B cell (primary cell): ENCODE data around the gene CYTL1. TPM values are rescaled to one million over a fixed set of nuclear protein-coding genes. Genes with fewer than 3 reads are reported as not detected.

Experiments
- ATAC-seq: fragments of 200-7000 bp; cut with Tn5 transposase; one replicate; pipeline ENCODE4 v1.10.0; 2021; ENCODE audit warnings: low read depth, mild to moderate bottlenecking, moderate number of reproducible peaks, moderate library complexity
- CTCF ChIA-PET: fragments of 350-600 bp; sonication (Branson Sonifier 250); formaldehyde crosslinking; loops from one replicate; lab custom pipeline; 2021; ENCODE audit warnings: antibody characterized with exemption, inconsistent platforms; lab: Charles Lee
- POLR2A ChIA-PET: fragments of 350-600 bp; sonication (Branson Sonifier 250); formaldehyde crosslinking; loops from one replicate; lab custom pipeline; 2021; ENCODE audit warnings: antibody characterized with exemption; lab: Charles Lee
- DNase-seq: peaks from one replicate; pipeline ENCODE4 v3.0.0; 2013
- H2AFZ ChIP-seq: 2 replicates; pipeline ENCODE4 v1.6.1; 2012; ENCODE audit warnings: mild to moderate bottlenecking, low read depth, low read length; ENCODE audit not compliant: insufficient read depth, poor library complexity, severe bottlenecking
- H3K27ac ChIP-seq, 2 donors: 1 replicate in 1 of 2; 2 replicates in 1 of 2; pipeline ENCODE4 v1.5.1; 2012 to 2013; ENCODE audit warnings: low read length in 2 of 2, mild to moderate bottlenecking in 2 of 2, moderate library complexity in 1 of 2
- H3K27me3 ChIP-seq, 4 experiments: fragments of 200-600 bp in 1 of 4; sonication (generic) in 1 of 4; replicated peaks in 1 of 4; 1 replicate in 2 of 4; 2 replicates in 2 of 4; pipeline versions ENCODE4 v1.6.1 to v1.7.0; 2013 to 2016; ENCODE audit warnings: low read length in 3 of 4, mild to moderate bottlenecking in 2 of 4, mixed read lengths in 1 of 4, moderate library complexity in 1 of 4; ENCODE audit not compliant: insufficient read depth in 4 of 4, control insufficient read depth in 3 of 4; ENCODE audit errors: control extremely low read depth in 1 of 4
- H3K36me3 ChIP-seq, 2 experiments: replicated peaks in 1 of 2; 1 replicate in 1 of 2; 2 replicates in 1 of 2; pipeline versions ENCODE4 v1.6.1 to v1.7.1; 2013; ENCODE audit warnings: low read length in 1 of 2; ENCODE audit not compliant: insufficient read depth in 2 of 2, control insufficient read depth in 1 of 2; ENCODE audit errors: control extremely low read depth in 1 of 2, extremely low read depth in 1 of 2
- H3K4me1 ChIP-seq, 2 donors: fragments of 200-600 bp in 1 of 2; sonication (generic) in 1 of 2; 1 replicate in 1 of 2; 2 replicates in 1 of 2; pipeline versions ENCODE4 v1.5.1 to v1.6.1; 2013 to 2017; ENCODE audit warnings: low read length in 2 of 2; ENCODE audit not compliant: control insufficient read depth in 2 of 2, insufficient read depth in 2 of 2
- H3K4me2 ChIP-seq: replicated peaks from 2 replicates; pipeline ENCODE3; 2012; ENCODE audit warnings: mild to moderate bottlenecking, low read depth, low read length; ENCODE audit not compliant: poor library complexity, severe bottlenecking
- H3K4me3 ChIP-seq, 5 experiments: fragments of 200-600 bp in 1 of 5; sonication (generic) in 1 of 5; 1 replicate in 3 of 5; 2 replicates in 2 of 5; pipeline versions ENCODE4 v1.5.1 to v1.7.0; 2011 to 2016; ENCODE audit warnings: low read length in 4 of 5, mild to moderate bottlenecking in 4 of 5, low read depth in 2 of 5, control low read depth in 1 of 5, moderate library complexity in 1 of 5; ENCODE audit not compliant: insufficient read depth in 1 of 5; ENCODE audit errors: control extremely low read depth in 1 of 5, extremely low read depth in 1 of 5
- H3K79me2 ChIP-seq: fragments of 200-600 bp; sonication (generic); one replicate; pipeline ENCODE4 v1.6.0; 2016; ENCODE audit warnings: low read length; ENCODE audit not compliant: control insufficient read depth, insufficient read depth
- H3K9ac ChIP-seq: fragments of 200-600 bp; sonication (generic); 2 replicates; pipeline ENCODE4 v1.6.1; 2017; ENCODE audit warnings: mild to moderate bottlenecking, low read length, moderate library complexity
- H3K9me3 ChIP-seq, 3 donors: one replicate each; pipeline versions ENCODE4 v1.6.1 to v1.7.1; 2013; ENCODE audit warnings: low read length in 2 of 3; ENCODE audit not compliant: control insufficient read depth in 2 of 3, insufficient read depth in 1 of 3; ENCODE audit errors: control extremely low read depth in 1 of 3
- H4K20me1 ChIP-seq: 2 replicates; pipeline ENCODE4 v1.6.0; 2012; ENCODE audit warnings: mild to moderate bottlenecking, low read length; ENCODE audit not compliant: insufficient read depth, control insufficient read depth, poor library complexity, severe bottlenecking
- H3K27ac Mint-ChIP-seq: one replicate; pipeline ENCODE4 v1.8.0; 2021; ENCODE audit warnings: mixed read lengths
- H3K27me3 Mint-ChIP-seq: one replicate; pipeline ENCODE4 v1.8.0; 2021; ENCODE audit warnings: mixed read lengths
- H3K4me1 Mint-ChIP-seq: one replicate; pipeline ENCODE4 v1.8.0; 2021; ENCODE audit warnings: mixed read lengths
- H3K4me3 Mint-ChIP-seq: one replicate; pipeline ENCODE4 v1.8.0; 2021; ENCODE audit warnings: mixed read lengths
- H3K9me3 Mint-ChIP-seq: one replicate; pipeline ENCODE4 v1.8.0; 2022; ENCODE audit warnings: mixed read lengths; ENCODE audit not compliant: insufficient read depth
- CTCF ChIP-seq: fragments of 200-600 bp; IDR thresholded peaks from one replicate; pipeline ENCODE4 v1.8.0; 2022; ENCODE audit warnings: antibody characterized with exemption, mild to moderate bottlenecking
- EZH2 ChIP-seq: IDR thresholded peaks from 2 replicates; pipeline ENCODE4 v1.6.1; 2012; ENCODE audit warnings: borderline replicate concordance, low read depth, mild to moderate bottlenecking, moderate library complexity, low read length; ENCODE audit not compliant: insufficient read depth, poor library complexity, severe bottlenecking
- WGBS: methylation state at CpG from one replicate; pipeline ENCODE4 v1.1.5; 2013; ENCODE audit warnings: missing lambda C conversion rate; ENCODE audit not compliant: insufficient coverage; 5-methylcytosine and 5-hydroxymethylcytosine counted together
- intact Hi-C: fragments of 100-400 bp; cut with micrococcal nuclease; formaldehyde crosslinking; loops from one replicate; pipeline ENCODE4 v1.10.0; 2022
- polyA plus RNA-seq: library from polyadenylated mRNA; depleted of rRNA; stranded (reverse); fragments of >200 nt; gene quantifications from 2 replicates; pipeline ENCODE4 v1.2.3, GENCODE V29; 2012
- total RNA-seq, 2 donors: library from RNA; stranded (reverse); fragments of 120-200 nt in 1 of 2; gene quantifications; 1 replicate in 1 of 2; 2 replicates in 1 of 2; pipeline versions ENCODE4 v1.2.3 to v1.2.4, GENCODE V29; 2013 to 2022

CYTL1 gene
- total and polyA plus RNA-seq, 2 donors (not counting 1 experiment from before 2014, with no cell fraction given) = not detected

- H3K4me1 Mint-ChIP-seq = peaks cover 14% of the 10 kb centered on the region
- Histone ChIP-seq H4K20me1 (no peaks in the 10 kb centered on the region), H3K4me1 (peaks cover 7 to 9% of the 10 kb centered on the region in 2 donors), H2AFZ (peak overlapping the region; percentile 30), H3K9ac (no peak overlapping the region), H3K9me3 (no peaks in the 10 kb centered on the region), H3K4me3 (no peak overlapping the region), H3K36me3 (no peaks in the 10 kb centered on the region), H3K27me3 (peaks cover 0 to 7% (median 3%) of the 10 kb centered on the region in 4 experiments), H3K27ac (no peak overlapping the region), H3K4me2 (peak overlapping the region; percentile 50), H3K79me2 (no peaks in the 10 kb centered on the region)
- intact Hi-C loops = loop anchor here (5.0 to 10.0 kb wide), 2 partner anchors 52 to 90 kb away; no protein-coding TSS in a partner anchor
- WGBS = 86% methylated on average over 16 of the region's 18 CpGs
- ChIA-PET POLR2A (interaction anchor here (1.0 kb wide), 1 partner anchor 51 kb away, joined by 6 read pairs; no protein-coding TSS in a partner anchor), CTCF (interaction anchor here (0.7 to 2.3 kb wide), 9 partner anchors 16 to 130 kb away, joined by 3 to 21 read pairs (median 4); no protein-coding TSS in a partner anchor)
- ATAC-seq (no peak), DNase-seq (no peak)
- H3K9me3 Mint-ChIP-seq = no peaks in the 10 kb centered on the region
- peak overlapping the region; percentile 4 for H3K27ac Mint-ChIP-seq
- peaks cover 34% of the 10 kb centered on the region for H3K27me3 Mint-ChIP-seq
- no peak overlapping the region for H3K4me3 Mint-ChIP-seq
- no peak for TF ChIP-seq EZH2
- no peak for TF ChIP-seq CTCF
Observed at GRCh38 chr4:4994312-4995097, 24.8 kb downstream of the CYTL1 start.

- intact Hi-C loops = loop anchor here (10.0 kb wide), 1 partner anchor 88 kb away; no protein-coding TSS in a partner anchor
- 100% methylated on average over 2 of the region's 5 CpGs for WGBS
- Histone ChIP-seq H3K27me3 (peaks cover 0 to 7% (median 3%) of the 10 kb centered on the region in 4 experiments), H3K9ac (no peak overlapping the region), H3K79me2 (no peaks in the 10 kb centered on the region), H3K27ac (no peak overlapping the region), H3K4me1 (peaks cover 7 to 9% of the 10 kb centered on the region in 2 donors), H3K9me3 (no peaks in the 10 kb centered on the region), H2AFZ (no peak overlapping the region), H3K36me3 (no peaks in the 10 kb centered on the region), H4K20me1 (no peaks in the 10 kb centered on the region), H3K4me3 (no peak overlapping the region), H3K4me2 (no peak overlapping the region)
- Mint-ChIP-seq H3K4me3 (no peak overlapping the region), H3K27me3 (peaks cover 28% of the 10 kb centered on the region), H3K4me1 (peaks cover 14% of the 10 kb centered on the region), H3K27ac (no peak overlapping the region), H3K9me3 (no peaks in the 10 kb centered on the region)
- DNase-seq = no peak
- ChIA-PET CTCF (interaction anchor here (1.1 kb wide), 2 partner anchors 48 to 505 kb away, joined by 3 read pairs; no protein-coding TSS in a partner anchor), POLR2A (no interaction called here)
- TF ChIP-seq CTCF (no peak), EZH2 (no peak)
- no peak for ATAC-seq
Observed at GRCh38 chr4:4992833-4993232, 26.4 kb downstream of the CYTL1 start.
